Peyer's patch (tissue), 4 donors: Measurements from ENCODE around the gene PTPRC.

ENCODE experiments used
- POLR2A ChIP-seq, 2 donors: fragments of 450-650 bp; IDR thresholded peaks; one replicate each; pipeline ENCODE4 v1.5.1; 2017; ENCODE audit warnings: antibody characterized with exemption in 2 of 2, mild to moderate bottlenecking in 2 of 2, moderate library complexity in 2 of 2
- TF ChIP-seq, protein P1 (sequence below), 6 experiments: fragments of 450-650 bp in 4 of 6; fragments of 200-600 bp in 2 of 6; sonication (generic) in 1 of 6; IDR thresholded peaks; one replicate each; pipeline ENCODE4 v1.5.1; 2017 to 2019; ENCODE audit warnings: antibody characterized with exemption in 6 of 6, mild to moderate bottlenecking in 3 of 6, moderate library complexity in 1 of 6

DNA sequence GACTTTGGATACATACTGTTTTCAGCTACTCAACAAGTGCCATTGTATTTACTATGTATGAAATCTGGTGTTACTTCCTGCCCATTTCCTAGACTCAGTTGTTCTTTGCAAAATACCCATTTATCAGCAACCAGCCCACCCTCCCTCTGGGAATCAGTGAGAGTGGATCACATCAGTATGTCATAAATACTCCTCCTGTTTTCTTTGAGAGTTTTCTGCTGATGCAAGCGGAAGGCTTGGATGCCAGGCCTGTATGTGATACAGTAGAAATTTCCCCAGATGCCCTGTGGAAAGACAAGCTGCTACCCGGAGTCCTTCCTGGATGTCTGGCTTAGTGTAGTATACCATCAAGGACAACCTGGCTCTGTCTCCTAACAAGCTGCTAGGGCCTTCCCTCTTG is 2.4 kb upstream of the PTPRC start:
- TF ChIP-seq, protein P1, sequence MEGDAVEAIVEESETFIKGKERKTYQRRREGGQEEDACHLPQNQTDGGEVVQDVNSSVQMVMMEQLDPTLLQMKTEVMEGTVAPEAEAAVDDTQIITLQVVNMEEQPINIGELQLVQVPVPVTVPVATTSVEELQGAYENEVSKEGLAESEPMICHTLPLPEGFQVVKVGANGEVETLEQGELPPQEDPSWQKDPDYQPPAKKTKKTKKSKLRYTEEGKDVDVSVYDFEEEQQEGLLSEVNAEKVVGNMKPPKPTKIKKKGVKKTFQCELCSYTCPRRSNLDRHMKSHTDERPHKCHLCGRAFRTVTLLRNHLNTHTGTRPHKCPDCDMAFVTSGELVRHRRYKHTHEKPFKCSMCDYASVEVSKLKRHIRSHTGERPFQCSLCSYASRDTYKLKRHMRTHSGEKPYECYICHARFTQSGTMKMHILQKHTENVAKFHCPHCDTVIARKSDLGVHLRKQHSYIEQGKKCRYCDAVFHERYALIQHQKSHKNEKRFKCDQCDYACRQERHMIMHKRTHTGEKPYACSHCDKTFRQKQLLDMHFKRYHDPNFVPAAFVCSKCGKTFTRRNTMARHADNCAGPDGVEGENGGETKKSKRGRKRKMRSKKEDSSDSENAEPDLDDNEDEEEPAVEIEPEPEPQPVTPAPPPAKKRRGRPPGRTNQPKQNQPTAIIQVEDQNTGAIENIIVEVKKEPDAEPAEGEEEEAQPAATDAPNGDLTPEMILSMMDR (IDR thresholded peaks at IDR 0.05) = no peak
- no peak for TF ChIP-seq POLR2A (IDR thresholded peaks at IDR 0.05)
